ENCODE measurements around the gene RUFY4. TPM values are rescaled to one million over a fixed set of nuclear protein-coding genes. Genes with fewer than 3 reads are reported as not detected.
A peak's percentile ranks its signal among the peaks of the same experiment; 100 is the strongest.

The RUFY4 gene
- total RNA-seq, 1 experiment from 2014 or later = 0.66 TPM

DNA sequence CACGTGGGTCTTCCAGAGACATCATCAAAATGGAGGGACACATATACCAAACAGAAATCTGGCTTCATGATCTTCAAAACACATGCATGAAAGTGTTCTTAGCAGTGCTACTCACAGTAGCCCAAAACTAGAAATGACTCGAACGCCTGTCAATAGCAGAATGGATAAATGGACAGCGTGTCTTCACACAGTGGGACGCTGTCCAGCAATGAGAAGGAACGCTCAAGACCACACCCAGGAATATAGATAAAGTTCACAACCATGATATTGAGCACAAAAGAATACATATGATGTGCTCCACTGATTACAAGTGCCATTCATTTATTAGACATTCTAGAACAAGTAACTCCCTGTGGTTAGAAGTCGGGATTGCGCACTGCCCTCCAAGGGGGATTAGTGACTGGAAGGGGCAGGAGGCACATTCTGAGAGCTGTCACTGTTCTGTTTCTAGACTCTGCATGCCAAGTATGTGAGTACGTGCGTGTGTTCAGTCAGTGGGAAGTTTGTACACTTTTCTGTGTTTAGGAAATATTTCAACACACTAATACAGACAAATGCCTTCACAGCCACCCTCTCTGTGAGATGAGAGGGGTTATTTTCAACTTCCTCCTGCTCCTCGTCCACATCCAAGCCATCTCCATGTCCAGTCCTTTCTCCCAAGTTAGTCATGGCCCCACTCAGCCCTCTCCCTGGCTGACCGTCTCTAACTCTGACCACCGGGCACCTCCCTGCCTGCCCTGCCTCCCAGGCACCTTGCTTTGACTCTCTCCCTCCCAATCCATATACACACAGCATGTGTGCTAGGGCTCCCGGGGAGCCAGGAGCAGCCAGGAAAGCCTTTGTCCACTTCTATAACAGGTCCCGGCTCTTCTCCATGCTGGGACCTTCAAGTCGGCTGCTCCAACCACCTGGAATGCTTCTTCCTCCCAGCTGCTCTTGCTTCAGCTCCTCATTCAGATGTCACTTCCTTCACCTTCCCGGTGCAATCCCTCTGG is 39.4 kb upstream of the RUFY4 start:
- Mint-ChIP-seq H3K4me1 (peaks cover 19 to 27% of the 10 kb centered on the region in 2 experiments), H3K27me3 (ENCODE audit: low read depth) (peaks cover 6% of the 10 kb centered on the region), H3K36me3 (ENCODE audit: insufficient read depth in 1 of 3, low read depth in 3 of 3) (no peaks in the 10 kb centered on the region), H3K4me3 (no peak overlapping the region), H3K9me3 (no peaks in the 10 kb centered on the region), H3K27ac (no peak overlapping the region)
- Histone ChIP-seq H4K5ac (ENCODE audit: insufficient read length, low read depth, low read length) (no peak overlapping the region), H3K9me3 (ENCODE audit: control insufficient read depth, low read depth, low read length) (no peaks in the 10 kb centered on the region), H2BK20ac (ENCODE audit: low read depth, low read length, poor library complexity, severe bottlenecking) (no peak overlapping the region), H3K23me2 (ENCODE audit: insufficient read length, low read depth, low read length, poor library complexity, severe bottlenecking) (peaks cover 8% of the 10 kb centered on the region), H3K4ac (ENCODE audit: low read depth, low read length) (no peak overlapping the region), H3K79me2 (ENCODE audit: insufficient read depth, low read length) (no peaks in the 10 kb centered on the region), H3K79me1 (ENCODE audit: insufficient read depth, low read depth, low read length, poor library complexity, severe bottlenecking) (no peaks in the 10 kb centered on the region), H2BK120ac (ENCODE audit: low read depth, low read length, poor library complexity, severe bottlenecking) (no peak overlapping the region), H2AK5ac (ENCODE audit: insufficient read length, low read length) (no peak overlapping the region), H2BK5ac (ENCODE audit: insufficient read length, low read length) (no peak overlapping the region), H3K18ac (ENCODE audit: insufficient read length, low read depth, low read length) (no peak overlapping the region), H3K14ac (ENCODE audit: insufficient read depth, low read length) (no peak overlapping the region), H3K27me3 (ENCODE audit: insufficient read depth, low read length) (peaks cover 6% of the 10 kb centered on the region; the same call in 1 of the 2 replicates), H2BK15ac (ENCODE audit: low read depth, low read length) (no peak overlapping the region), H3K4me2 (ENCODE audit: insufficient read depth, insufficient read length, low read length) (no peak overlapping the region), H3K23ac (ENCODE audit: insufficient read length, low read depth, low read length) (no peak overlapping the region), H2AFZ (ENCODE audit: low read length) (no peak overlapping the region), H3K27ac (ENCODE audit: insufficient read length, low read depth, low read length) (no peak overlapping the region), H3T11ph (ENCODE audit: low read length) (no peak overlapping the region), H4K91ac (ENCODE audit: insufficient read length, low read depth, low read length) (no peak overlapping the region), H4K20me1 (ENCODE audit: control insufficient read depth, insufficient read depth, insufficient read length) (no peaks in the 10 kb centered on the region), H4K8ac (replicated peaks; ENCODE audit: insufficient read length, low read depth, low read length) (no peak overlapping the region), H3K9ac (ENCODE audit: extremely low read depth, insufficient read length, low read length) (no peak overlapping the region), H3K4me1 (ENCODE audit: insufficient read depth, low read length) (peaks cover 3% of the 10 kb centered on the region; the same call in 1 of the 2 replicates), H2BK12ac (ENCODE audit: insufficient read length, low read depth, low read length) (no peak overlapping the region), H3K56ac (ENCODE audit: insufficient read length, low read depth, low read length) (no peak overlapping the region)
- TF ChIP-seq, protein P1, sequence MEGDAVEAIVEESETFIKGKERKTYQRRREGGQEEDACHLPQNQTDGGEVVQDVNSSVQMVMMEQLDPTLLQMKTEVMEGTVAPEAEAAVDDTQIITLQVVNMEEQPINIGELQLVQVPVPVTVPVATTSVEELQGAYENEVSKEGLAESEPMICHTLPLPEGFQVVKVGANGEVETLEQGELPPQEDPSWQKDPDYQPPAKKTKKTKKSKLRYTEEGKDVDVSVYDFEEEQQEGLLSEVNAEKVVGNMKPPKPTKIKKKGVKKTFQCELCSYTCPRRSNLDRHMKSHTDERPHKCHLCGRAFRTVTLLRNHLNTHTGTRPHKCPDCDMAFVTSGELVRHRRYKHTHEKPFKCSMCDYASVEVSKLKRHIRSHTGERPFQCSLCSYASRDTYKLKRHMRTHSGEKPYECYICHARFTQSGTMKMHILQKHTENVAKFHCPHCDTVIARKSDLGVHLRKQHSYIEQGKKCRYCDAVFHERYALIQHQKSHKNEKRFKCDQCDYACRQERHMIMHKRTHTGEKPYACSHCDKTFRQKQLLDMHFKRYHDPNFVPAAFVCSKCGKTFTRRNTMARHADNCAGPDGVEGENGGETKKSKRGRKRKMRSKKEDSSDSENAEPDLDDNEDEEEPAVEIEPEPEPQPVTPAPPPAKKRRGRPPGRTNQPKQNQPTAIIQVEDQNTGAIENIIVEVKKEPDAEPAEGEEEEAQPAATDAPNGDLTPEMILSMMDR (conservative IDR thresholded peaks at IDR 0.05) = no peak
- no CpG with 5 or more reads among the region's 17 CpGs for WGBS (ENCODE audit: extremely low coverage, insufficient read length, low lambda C conversion rate)
- peak; percentile 19 for DNase-seq

All from H9 (cell line).